Activated CD8-positive, alpha-beta T cell treated with anti-CD3 and anti-CD28 coated beads for 36 hours (primary cell): Measurements from ENCODE around the gene CSNK1A1. TPM values are rescaled to one million over a fixed set of nuclear protein-coding genes. Genes with fewer than 3 reads are reported as not detected.
"Not testable (repeated sequence)": the region's sequence is repeated elsewhere in the genome, so short reads cannot be mapped to it uniquely, and the experiment has no call there.

Source experiments
- ATAC-seq: fragments of 200-7000 bp; cut with Tn5 transposase; one replicate; pipeline ENCODE4 v1.10.0; 2021; ENCODE audit warnings: mild to moderate bottlenecking, moderate library complexity
- CTCF ChIA-PET: fragments of 350-600 bp; sonication (Branson Sonifier 250); formaldehyde crosslinking; loops from one replicate; lab custom pipeline; 2021; ENCODE audit warnings: antibody characterized with exemption; lab: Charles Lee
- POLR2A ChIA-PET: fragments of 350-600 bp; sonication (Branson Sonifier 250); formaldehyde crosslinking; loops from one replicate; lab custom pipeline; 2021; ENCODE audit warnings: antibody characterized with exemption; lab: Charles Lee
- DNase-seq: peaks from one replicate; pipeline ENCODE4 v3.0.0-alpha.2; 2020
- H3K27ac Mint-ChIP-seq: one replicate; pipeline ENCODE4 v1.8.0; 2021; ENCODE audit warnings: mild to moderate bottlenecking, mixed read lengths
- H3K27me3 Mint-ChIP-seq: one replicate; pipeline ENCODE4 v1.8.0; 2021; ENCODE audit warnings: mixed read lengths
- H3K36me3 Mint-ChIP-seq: one replicate; pipeline ENCODE4 v1.8.0; 2021; ENCODE audit warnings: low read depth, mixed read lengths
- H3K4me1 Mint-ChIP-seq: one replicate; pipeline ENCODE4 v1.8.0; 2021; ENCODE audit warnings: low read depth, mixed read lengths
- H3K4me3 Mint-ChIP-seq: one replicate; pipeline ENCODE4 v1.8.0; 2021; ENCODE audit warnings: mild to moderate bottlenecking, moderate library complexity, mixed read lengths
- H3K9me3 Mint-ChIP-seq: one replicate; pipeline ENCODE4 v1.8.0; 2021; ENCODE audit warnings: mixed read lengths
- intact Hi-C: fragments of 100-400 bp; cut with micrococcal nuclease; formaldehyde crosslinking; loops from one replicate; pipeline ENCODE4 v1.10.0; 2022
- total RNA-seq, 2 experiments: library from RNA; stranded (reverse); gene quantifications; one replicate each; pipeline ENCODE4 v1.2.3, GENCODE V29; 2021
- TF ChIP-seq, protein P1 (sequence below): fragments of 200-600 bp; IDR thresholded peaks from one replicate; pipeline ENCODE4 v1.8.0; 2022; ENCODE audit warnings: antibody characterized with exemption, mild to moderate bottlenecking

Gene CSNK1A1
- total RNA-seq, 2 experiments from 2014 or later = 154 to 168 TPM

DNA sequence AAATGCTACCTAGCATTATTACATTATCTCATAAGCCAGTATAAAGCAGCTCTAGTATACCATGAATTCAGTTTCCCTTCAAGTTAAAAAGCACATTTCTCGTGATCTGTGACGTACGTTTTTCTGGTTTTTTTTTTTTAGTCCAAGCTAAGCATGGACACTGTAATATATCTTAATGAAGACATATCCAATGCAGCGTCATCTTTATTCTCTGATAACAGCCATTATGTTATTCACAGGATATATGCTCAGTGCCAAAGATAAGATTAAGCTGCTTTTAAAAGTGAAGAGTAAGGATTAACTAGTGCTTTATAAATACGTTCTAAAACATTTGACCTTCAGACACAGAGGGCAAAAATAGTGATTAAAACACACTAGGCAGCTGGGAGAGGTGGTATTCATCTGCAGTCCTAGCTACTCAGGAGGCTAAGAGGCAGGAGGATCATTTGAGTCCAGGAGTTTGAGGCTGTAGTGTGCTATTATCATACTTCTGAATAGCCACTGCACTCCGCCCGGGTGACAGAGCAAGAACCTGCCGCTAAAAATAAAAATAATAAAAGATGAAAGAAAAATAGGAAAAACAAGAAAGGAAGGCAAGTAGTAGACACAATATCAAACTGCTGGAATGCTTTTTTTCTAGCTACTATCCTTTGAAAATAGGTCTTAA lies 7.7 kb downstream of the CSNK1A1 start:
- intact Hi-C loops = no loop called here
- Mint-ChIP-seq H3K4me1 (peaks cover 61% of the 10 kb centered on the region), H3K9me3 (no peaks in the 10 kb centered on the region), H3K4me3 (no peak overlapping the region), H3K27me3 (no peaks in the 10 kb centered on the region), H3K27ac (peak overlapping the region; percentile 51), H3K36me3 (peaks cover 66% of the 10 kb centered on the region)
- ChIA-PET POLR2A (interaction anchor here (0.7 to 2.4 kb wide), 5 partner anchors 8 to 198 kb away, joined by 3 to 8 read pairs (median 5); partner anchors contain the start of genes CSNK1A1 and GRPEL2), CTCF (interaction anchor here (1.1 to 2.4 kb wide), 5 partner anchors 10 to 101 kb away, joined by 3 to 9 read pairs (median 4); no protein-coding TSS in a partner anchor)
- TF ChIP-seq, protein P1, sequence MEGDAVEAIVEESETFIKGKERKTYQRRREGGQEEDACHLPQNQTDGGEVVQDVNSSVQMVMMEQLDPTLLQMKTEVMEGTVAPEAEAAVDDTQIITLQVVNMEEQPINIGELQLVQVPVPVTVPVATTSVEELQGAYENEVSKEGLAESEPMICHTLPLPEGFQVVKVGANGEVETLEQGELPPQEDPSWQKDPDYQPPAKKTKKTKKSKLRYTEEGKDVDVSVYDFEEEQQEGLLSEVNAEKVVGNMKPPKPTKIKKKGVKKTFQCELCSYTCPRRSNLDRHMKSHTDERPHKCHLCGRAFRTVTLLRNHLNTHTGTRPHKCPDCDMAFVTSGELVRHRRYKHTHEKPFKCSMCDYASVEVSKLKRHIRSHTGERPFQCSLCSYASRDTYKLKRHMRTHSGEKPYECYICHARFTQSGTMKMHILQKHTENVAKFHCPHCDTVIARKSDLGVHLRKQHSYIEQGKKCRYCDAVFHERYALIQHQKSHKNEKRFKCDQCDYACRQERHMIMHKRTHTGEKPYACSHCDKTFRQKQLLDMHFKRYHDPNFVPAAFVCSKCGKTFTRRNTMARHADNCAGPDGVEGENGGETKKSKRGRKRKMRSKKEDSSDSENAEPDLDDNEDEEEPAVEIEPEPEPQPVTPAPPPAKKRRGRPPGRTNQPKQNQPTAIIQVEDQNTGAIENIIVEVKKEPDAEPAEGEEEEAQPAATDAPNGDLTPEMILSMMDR = no peak
- no peak for DNase-seq
- ATAC-seq = no peak

- Mint-ChIP-seq H3K27me3 (no peaks in the 10 kb centered on the region), H3K4me1 (peaks cover 58% of the 10 kb centered on the region), H3K36me3 (peaks cover 63% of the 10 kb centered on the region), H3K4me3 (no peak overlapping the region), H3K27ac (no peak overlapping the region), H3K9me3 (no peaks in the 10 kb centered on the region)
- intact Hi-C loops = no loop called here
- DNase-seq (no peak), ATAC-seq (no peak)
- POLR2A ChIA-PET = no interaction called here
- TF ChIP-seq, protein P1 = no peak
- CTCF ChIA-PET = interaction anchor here (0.8 to 1.8 kb wide), 5 partner anchors 8 to 107 kb away, joined by 3 to 5 read pairs (median 3); partner anchors contain the start of gene CSNK1A1
Observed at GRCh38 chr5:149541893-149542292, 9.3 kb downstream of the CSNK1A1 start.

GRCh38 chr5:149540089-149540488 lies 11.2 kb downstream of the CSNK1A1 start:
- H3K4me3 Mint-ChIP-seq = no peak overlapping the region
- no peaks in the 10 kb centered on the region for H3K27me3 Mint-ChIP-seq
- ChIA-PET CTCF (interaction anchor here (1.4 to 1.8 kb wide), 2 partner anchors 10 to 11 kb away, joined by 4 to 5 read pairs; partner anchors contain the start of gene CSNK1A1), POLR2A (interaction anchor here (0.9 kb wide), 1 partner anchor 21 kb away, joined by 4 read pairs; no protein-coding TSS in a partner anchor)
- TF ChIP-seq, protein P1 = no peak
- ATAC-seq (peak; percentile 55), DNase-seq (no peak)
- H3K27ac Mint-ChIP-seq = peak overlapping the region; percentile 28
- peaks cover 55% of the 10 kb centered on the region for H3K4me1 Mint-ChIP-seq
- intact Hi-C loops = no loop called here
- no peaks in the 10 kb centered on the region for H3K9me3 Mint-ChIP-seq
- H3K36me3 Mint-ChIP-seq = peaks cover 60% of the 10 kb centered on the region

DNA sequence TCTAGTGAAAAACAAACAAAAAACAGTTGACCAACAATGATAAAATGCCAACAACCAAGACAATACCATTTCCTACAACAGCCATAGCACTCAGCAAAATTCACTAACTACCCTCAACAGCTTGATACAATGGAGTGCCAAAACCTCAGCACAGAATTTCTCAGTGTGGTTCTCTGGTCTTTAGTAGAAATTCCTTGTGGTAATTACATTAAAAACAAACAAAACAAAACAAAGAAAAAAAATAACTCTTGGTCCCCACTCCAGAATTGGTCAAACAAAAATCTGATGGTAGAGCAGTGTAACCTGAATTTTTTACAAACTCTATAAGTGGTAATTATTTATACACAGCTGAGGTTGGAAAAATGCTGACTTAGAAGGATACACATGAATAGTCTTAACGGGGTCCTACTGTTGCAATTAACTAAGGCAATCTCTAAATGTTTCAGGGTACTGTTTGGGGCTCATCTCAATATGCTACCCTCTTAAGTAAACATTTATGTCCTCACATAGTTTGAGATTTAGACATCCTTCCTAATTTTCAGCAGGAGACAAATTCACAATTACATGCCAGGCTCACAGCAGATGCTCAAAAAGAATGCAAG lies 13.8 kb downstream of the CSNK1A1 start:
- H3K27me3 Mint-ChIP-seq = no peaks in the 10 kb centered on the region
- peak overlapping the region; percentile 11 for H3K27ac Mint-ChIP-seq
- POLR2A ChIA-PET = no interaction called here
- TF ChIP-seq, protein P1 = no peak
- ATAC-seq (no peak), DNase-seq (no peak)
- H3K4me3 Mint-ChIP-seq = no peak overlapping the region
- H3K36me3 Mint-ChIP-seq = peaks cover 57% of the 10 kb centered on the region
- peaks cover 57% of the 10 kb centered on the region for H3K4me1 Mint-ChIP-seq
- no peaks in the 10 kb centered on the region for H3K9me3 Mint-ChIP-seq
- CTCF ChIA-PET = interaction anchor here (1.4 to 2.6 kb wide), 2 partner anchors 12 kb away, joined by 7 to 9 read pairs; no protein-coding TSS in a partner anchor
- intact Hi-C loops = no loop called here

- H3K27ac Mint-ChIP-seq, DNase-seq, H3K27me3 Mint-ChIP-seq, intact Hi-C loops, H3K9me3 Mint-ChIP-seq, ATAC-seq, H3K4me3 Mint-ChIP-seq: not testable (repeated sequence)
- ChIA-PET CTCF (interaction anchor here (1.1 to 2.6 kb wide), 5 partner anchors 10 to 94 kb away, joined by 3 to 9 read pairs (median 3); no protein-coding TSS in a partner anchor), POLR2A (interaction anchor here (1.1 to 2.0 kb wide), 4 partner anchors 9 to 14 kb away, joined by 4 to 7 read pairs (median 4); no protein-coding TSS in a partner anchor)
- H3K36me3 Mint-ChIP-seq = peaks cover 48% of the 10 kb centered on the region
- peaks cover 58% of the 10 kb centered on the region for H3K4me1 Mint-ChIP-seq
Observed at GRCh38 chr5:149535787-149536186, 15.5 kb downstream of the CSNK1A1 start.
